ENCODE data around the gene SH3RF1. TPM values are rescaled to one million over a fixed set of nuclear protein-coding genes. Genes with fewer than 3 reads are reported as not detected.

SH3RF1 gene
- total RNA-seq, 3 donors from 2014 or later = 20.2 to 37.0 (median 27.9) TPM

DNA sequence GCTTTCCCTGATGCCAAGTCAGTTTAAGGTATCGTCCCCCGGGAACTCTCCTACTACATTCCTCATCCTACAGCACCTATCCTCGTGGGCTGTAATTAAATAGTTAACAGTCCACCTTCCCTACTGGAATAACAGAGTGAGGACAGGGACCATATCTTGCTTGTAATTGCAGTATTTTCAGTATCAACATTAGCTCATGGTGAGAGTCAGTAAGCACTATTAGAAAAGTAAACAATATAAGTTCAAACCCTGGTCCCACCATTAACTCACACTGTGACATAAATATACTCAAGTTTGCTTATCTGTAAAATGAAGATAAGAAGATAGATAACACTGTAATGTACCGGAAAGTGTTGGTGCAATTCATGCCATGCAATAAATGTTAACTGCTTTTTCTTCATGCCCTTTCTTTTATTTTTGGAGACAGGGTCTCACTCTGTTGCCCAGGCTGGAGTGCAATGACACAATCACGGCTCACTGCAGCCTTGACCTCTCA lies 61.3 kb downstream of the SH3RF1 start:
- Histone ChIP-seq H3K4me3 (no peak overlapping the region), H3K27me3 (no peaks in the 10 kb centered on the region), H3K36me3 (no peaks in the 10 kb centered on the region), H3K27ac (no peak overlapping the region), H3K9me3 (no peaks in the 10 kb centered on the region), H3K4me1 (no peaks in the 10 kb centered on the region)
- TF ChIP-seq POLR2AphosphoS5 (IDR thresholded peaks at IDR 0.05) (no peak), POLR2A (IDR thresholded peaks at IDR 0.05) (no peak)
- TF ChIP-seq, protein P1, sequence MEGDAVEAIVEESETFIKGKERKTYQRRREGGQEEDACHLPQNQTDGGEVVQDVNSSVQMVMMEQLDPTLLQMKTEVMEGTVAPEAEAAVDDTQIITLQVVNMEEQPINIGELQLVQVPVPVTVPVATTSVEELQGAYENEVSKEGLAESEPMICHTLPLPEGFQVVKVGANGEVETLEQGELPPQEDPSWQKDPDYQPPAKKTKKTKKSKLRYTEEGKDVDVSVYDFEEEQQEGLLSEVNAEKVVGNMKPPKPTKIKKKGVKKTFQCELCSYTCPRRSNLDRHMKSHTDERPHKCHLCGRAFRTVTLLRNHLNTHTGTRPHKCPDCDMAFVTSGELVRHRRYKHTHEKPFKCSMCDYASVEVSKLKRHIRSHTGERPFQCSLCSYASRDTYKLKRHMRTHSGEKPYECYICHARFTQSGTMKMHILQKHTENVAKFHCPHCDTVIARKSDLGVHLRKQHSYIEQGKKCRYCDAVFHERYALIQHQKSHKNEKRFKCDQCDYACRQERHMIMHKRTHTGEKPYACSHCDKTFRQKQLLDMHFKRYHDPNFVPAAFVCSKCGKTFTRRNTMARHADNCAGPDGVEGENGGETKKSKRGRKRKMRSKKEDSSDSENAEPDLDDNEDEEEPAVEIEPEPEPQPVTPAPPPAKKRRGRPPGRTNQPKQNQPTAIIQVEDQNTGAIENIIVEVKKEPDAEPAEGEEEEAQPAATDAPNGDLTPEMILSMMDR (IDR thresholded peaks at IDR 0.05) = no peak
- intact Hi-C loops (cut with DNase I; ENCODE audit: low total_unique reads) = no loop called here
- DNase-seq (ENCODE audit: low spot score in 2 of 2) = no peak

DNA sequence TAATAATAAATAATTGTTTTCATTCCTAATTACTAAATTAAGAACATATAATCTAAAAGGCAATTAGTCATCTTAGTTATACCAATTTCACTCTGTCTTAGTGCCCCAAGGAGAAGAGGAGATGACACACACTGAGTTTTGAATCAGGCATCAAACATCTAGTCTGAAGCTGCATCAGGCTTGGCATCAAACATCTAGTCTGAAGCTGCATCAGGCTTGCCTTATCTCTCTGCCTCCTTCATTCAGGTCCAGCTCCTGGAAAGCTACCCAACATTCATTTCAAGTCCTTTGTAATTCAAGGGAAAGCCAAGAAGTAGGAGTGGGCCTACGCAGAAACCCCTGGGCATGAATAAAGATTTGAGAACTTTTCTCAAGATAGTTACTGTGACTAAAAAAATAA lies 62.2 kb downstream of the SH3RF1 start:
- no peaks in the 10 kb centered on the region for H3K4me1 ChIP-seq
- no peak overlapping the region for H3K27ac ChIP-seq
- DNase-seq (ENCODE audit: low spot score in 2 of 2) = no peak
- H3K27me3 ChIP-seq = no peaks in the 10 kb centered on the region
- TF ChIP-seq POLR2AphosphoS5 (IDR thresholded peaks at IDR 0.05) = no peak
- no peak for TF ChIP-seq POLR2A (IDR thresholded peaks at IDR 0.05)
- TF ChIP-seq, protein P1 (IDR thresholded peaks at IDR 0.05) = no peak
- intact Hi-C loops (cut with DNase I; ENCODE audit: low total_unique reads) = no loop called here
- no peaks in the 10 kb centered on the region for H3K36me3 ChIP-seq
- H3K4me3 ChIP-seq = no peak overlapping the region
- no peaks in the 10 kb centered on the region for H3K9me3 ChIP-seq

DNA sequence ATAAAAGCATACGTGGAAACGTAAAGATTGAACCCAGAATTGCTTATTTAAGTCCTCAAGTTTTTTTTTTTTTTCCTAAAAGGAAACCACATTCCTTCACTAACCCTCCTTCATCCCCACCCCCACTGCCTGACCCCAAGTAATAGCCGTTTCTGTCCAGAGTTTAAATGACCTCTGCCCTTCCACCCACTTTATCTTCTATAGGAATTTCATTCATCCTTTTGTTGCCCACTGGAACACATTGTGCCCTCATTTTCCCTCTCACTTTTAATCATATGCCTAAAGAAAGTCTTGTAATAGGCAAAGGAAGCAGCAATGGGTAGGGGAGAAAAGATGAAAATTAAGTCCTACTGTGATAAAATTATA lies 62.7 kb downstream of the SH3RF1 start:
- intact Hi-C loops (cut with DNase I; ENCODE audit: low total_unique reads) = no loop called here
- DNase-seq (ENCODE audit: low spot score in 2 of 2) = no peak
- no peak overlapping the region for H3K4me3 ChIP-seq
- no peaks in the 10 kb centered on the region for H3K9me3 ChIP-seq
- H3K27me3 ChIP-seq = no peaks in the 10 kb centered on the region
- TF ChIP-seq, protein P1 (IDR thresholded peaks at IDR 0.05) = no peak
- no peak for TF ChIP-seq POLR2AphosphoS5 (IDR thresholded peaks at IDR 0.05)
- no peak for TF ChIP-seq POLR2A (IDR thresholded peaks at IDR 0.05)
- no peaks in the 10 kb centered on the region for H3K4me1 ChIP-seq
- no peaks in the 10 kb centered on the region for H3K36me3 ChIP-seq
- no peak overlapping the region for H3K27ac ChIP-seq

DNA sequence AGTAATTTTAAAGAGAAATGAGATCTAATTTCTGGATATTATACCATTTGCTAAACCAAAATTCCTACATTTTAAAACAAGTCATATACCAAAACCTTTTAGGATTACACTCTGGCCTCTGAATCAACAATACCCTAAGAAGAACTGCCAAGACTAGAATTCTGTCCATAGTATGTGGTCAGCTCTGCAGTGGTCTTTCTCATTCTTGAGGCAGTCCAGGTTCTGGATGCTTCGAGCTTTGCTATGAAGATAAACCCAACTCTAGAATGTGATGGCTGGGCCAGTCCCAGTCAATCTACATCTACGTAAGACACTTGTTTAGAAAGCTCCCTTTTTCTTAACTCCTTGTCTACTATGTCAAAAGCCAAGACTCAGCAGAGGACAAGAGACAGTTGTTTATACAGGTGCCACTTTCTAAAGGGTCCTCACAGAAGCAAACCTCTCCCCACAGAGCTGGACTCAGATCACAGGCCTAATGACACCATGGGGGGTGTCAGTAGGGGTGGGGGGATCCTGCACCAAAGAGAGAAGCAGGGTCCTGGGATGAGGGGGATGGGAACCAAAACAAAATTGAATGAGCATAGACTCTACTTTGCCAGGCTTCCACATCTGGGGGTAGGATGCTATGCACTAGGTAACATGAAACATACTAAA lies 63.2 kb downstream of the SH3RF1 start:
- H3K4me1 ChIP-seq = no peaks in the 10 kb centered on the region
- no peak overlapping the region for H3K27ac ChIP-seq
- no peak overlapping the region for H3K4me3 ChIP-seq
- no peak for DNase-seq (ENCODE audit: low spot score in 2 of 2)
- no peak for TF ChIP-seq POLR2AphosphoS5 (IDR thresholded peaks at IDR 0.05)
- H3K9me3 ChIP-seq = no peaks in the 10 kb centered on the region
- no peaks in the 10 kb centered on the region for H3K36me3 ChIP-seq
- no peaks in the 10 kb centered on the region for H3K27me3 ChIP-seq
- intact Hi-C loops (cut with DNase I; ENCODE audit: low total_unique reads) = no loop called here

DNA sequence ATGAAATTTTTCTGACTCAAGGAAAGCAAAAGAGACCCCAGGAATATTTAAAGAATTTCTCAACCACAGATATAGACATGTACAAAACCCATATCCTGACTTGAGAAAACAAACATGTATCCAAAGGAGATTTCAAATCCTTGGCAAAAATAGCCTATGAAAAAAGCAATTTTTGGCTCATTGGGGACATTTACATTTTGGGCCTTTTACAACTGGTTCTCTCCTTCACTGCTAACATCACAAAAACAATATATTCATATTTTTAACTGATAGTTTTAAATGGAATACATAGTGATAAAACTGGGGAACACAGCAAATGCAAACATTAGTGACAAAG lies 65.0 kb downstream of the SH3RF1 start:
- Histone ChIP-seq H3K27ac (no peak overlapping the region), H3K9me3 (no peaks in the 10 kb centered on the region), H3K27me3 (no peaks in the 10 kb centered on the region), H3K4me3 (no peak overlapping the region), H3K4me1 (no peaks in the 10 kb centered on the region), H3K36me3 (no peaks in the 10 kb centered on the region)
- TF ChIP-seq, protein P1 (IDR thresholded peaks at IDR 0.05) = no peak
- no peak for TF ChIP-seq POLR2A (IDR thresholded peaks at IDR 0.05)
- no peak for TF ChIP-seq POLR2AphosphoS5 (IDR thresholded peaks at IDR 0.05)
- intact Hi-C loops (cut with DNase I; ENCODE audit: low total_unique reads) = no loop called here
- DNase-seq (ENCODE audit: low spot score in 2 of 2) = no peak
